GM12874 (cell line): Measurements from ENCODE around the gene TMEM63C.

Experiments used
- CTCF ChIP-seq: IDR thresholded peaks from 2 replicates; pipeline ENCODE4 v1.5.1; 2011; ENCODE audit warnings: low read depth, mild to moderate bottlenecking, control low read depth, low read length, moderate library complexity; ENCODE audit not compliant: insufficient read depth

The TMEM63C gene

GRCh38 chr14:77259025-77259715, 77.6 kb downstream of the TMEM63C start:
- TF ChIP-seq CTCF: no peak

GRCh38 chr14:77260199-77260598, 78.6 kb downstream of the TMEM63C start:
- no peak for TF ChIP-seq CTCF

GRCh38 chr14:77260631-77261030, 79.0 kb downstream of the TMEM63C start:
- no peak for TF ChIP-seq CTCF

- no peak for TF ChIP-seq CTCF
Observed at GRCh38 chr14:77264466-77265186, 83.0 kb downstream of the TMEM63C start.

- no peak for TF ChIP-seq CTCF
Observed at GRCh38 chr14:77265187-77265515, 83.6 kb downstream of the TMEM63C start.

GRCh38 chr14:77265561-77266335, 84.2 kb downstream of the TMEM63C start:
- no peak for TF ChIP-seq CTCF

GRCh38 chr14:77266336-77266735, 84.7 kb downstream of the TMEM63C start:
- no peak for TF ChIP-seq CTCF
